Keratinocyte (primary cell): Measurements from ENCODE around the gene USP46. TPM values are rescaled to one million over a fixed set of nuclear protein-coding genes. Genes with fewer than 3 reads are reported as not detected.

ENCODE experiments used
- DNase-seq: peaks from one replicate; pipeline ENCODE4 v3.0.0-alpha.2; 2011; ENCODE audit warnings: low read depth, missing footprints, low spot score
- FAIRE-seq: peaks from 2 replicates; lab custom pipeline; 2011; peaks lifted over from hg19 to GRCh38; lab: Jason Lieb, UNC
- H2AFZ ChIP-seq: 2 replicates; pipeline ENCODE4 v1.6.0; 2012; ENCODE audit warnings: low read length, control low read depth, inconsistent platforms; ENCODE audit not compliant: control insufficient read depth
- H3K27ac ChIP-seq: 2 replicates; pipeline ENCODE4 v1.5.1; 2011; ENCODE audit warnings: low read length; ENCODE audit not compliant: control insufficient read depth, insufficient read depth
- H3K27me3 ChIP-seq: 3 replicates; pipeline ENCODE4 v1.6.0; 2011; ENCODE audit warnings: low read length; ENCODE audit not compliant: control insufficient read depth, insufficient read depth; ENCODE audit errors: extremely low read depth
- H3K36me3 ChIP-seq, 2 experiments: 2 replicates in 1 of 2; 3 replicates in 1 of 2; pipeline ENCODE4 v1.5.1; 2011; ENCODE audit warnings: low read length in 2 of 2, mild to moderate bottlenecking in 1 of 2; ENCODE audit not compliant: control insufficient read depth in 2 of 2, insufficient read depth in 2 of 2; ENCODE audit errors: extremely low read depth in 1 of 2
- H3K4me1 ChIP-seq: 3 replicates; pipeline ENCODE4 v1.5.1; 2011; ENCODE audit warnings: low read length; ENCODE audit not compliant: control insufficient read depth, insufficient read depth; ENCODE audit errors: extremely low read depth
- H3K4me2 ChIP-seq: 3 replicates; pipeline ENCODE4 v1.6.0; 2011; ENCODE audit warnings: low read depth, low read length; ENCODE audit not compliant: control insufficient read depth, insufficient read depth; ENCODE audit errors: extremely low read depth
- H3K4me3 ChIP-seq, 3 experiments: fragments of 200-600 bp in 1 of 3; sonication (generic) in 1 of 3; 2 replicates in 2 of 3; 3 replicates in 1 of 3; pipeline ENCODE4 v1.5.1; 2011 to 2016; ENCODE audit warnings: low read length in 3 of 3, mild to moderate bottlenecking in 3 of 3, control low read depth in 2 of 3, inconsistent platforms in 1 of 3, low read depth in 1 of 3, mixed read lengths in 1 of 3, mixed run types in 1 of 3, moderate library complexity in 1 of 3; ENCODE audit not compliant: control insufficient read depth in 2 of 3, insufficient read depth in 2 of 3; ENCODE audit errors: extremely low read depth in 1 of 3
- H3K79me2 ChIP-seq: 2 replicates; pipeline ENCODE4 v1.6.0; 2012; ENCODE audit warnings: low read length; ENCODE audit not compliant: control insufficient read depth, insufficient read depth
- H3K9ac ChIP-seq: 3 replicates; pipeline ENCODE4 v1.6.0; 2011; ENCODE audit warnings: low read length; ENCODE audit not compliant: control insufficient read depth, insufficient read depth; ENCODE audit errors: extremely low read depth
- H3K9me1 ChIP-seq: 3 replicates; pipeline ENCODE4 v1.6.0; 2011; ENCODE audit warnings: low read length; ENCODE audit not compliant: control insufficient read depth, insufficient read depth; ENCODE audit errors: extremely low read depth
- H3K9me3 ChIP-seq: 2 replicates; pipeline ENCODE4 v1.5.1; 2012; ENCODE audit warnings: low read depth, low read length; ENCODE audit not compliant: control insufficient read depth
- H4K20me1 ChIP-seq: 3 replicates; pipeline ENCODE4 v1.6.0; 2011; ENCODE audit warnings: low read length; ENCODE audit not compliant: control insufficient read depth, insufficient read depth; ENCODE audit errors: extremely low read depth
- EZH2 ChIP-seq: IDR thresholded peaks from one replicate; pipeline ENCODE4 v1.6.1; 2012; ENCODE audit warnings: inconsistent platforms, mild to moderate bottlenecking, low read length, moderate library complexity
- dilution Hi-C: fragments of 300-500 bp; cut with MboI; formaldehyde crosslinking; loops from one replicate; pipeline ENCODE4 v1.7.0; 2020; ENCODE audit warnings: low sequenced_read_pairs; ENCODE audit not compliant: extremely low pct_ligation_motif_present
- polyA plus RNA-seq, 5 experiments: library from polyadenylated mRNA; depleted of rRNA in 3 of 5; stranded (reverse) in 3 of 5; stranded (forward) in 1 of 5; unstranded in 1 of 5; fragments of >200 nt; gene quantifications; 1 replicate in 1 of 5; 2 replicates in 3 of 5; 3 replicates in 1 of 5; pipeline versions ENCODE4 v1.2.1 to v1.2.3, GENCODE V29; 2011 to 2012; ENCODE audit warnings: missing spikeins in 2 of 5, low read depth in 1 of 5, low replicate concordance in 1 of 5
- TF ChIP-seq, protein P1 (sequence below), 3 experiments: IDR thresholded peaks in 1 of 3; conservative IDR thresholded peaks in 1 of 3; optimal IDR thresholded peaks in 1 of 3; 2 replicates in 2 of 3; 3 replicates in 1 of 3; pipeline versions ENCODE3 to v1.5.1; 2011; ENCODE audit warnings: low read length in 3 of 3, mild to moderate bottlenecking in 3 of 3, moderate library complexity in 2 of 3, control low read depth in 1 of 3, inconsistent platforms in 1 of 3; ENCODE audit not compliant: insufficient read depth in 2 of 3; ENCODE audit errors: extremely low read depth in 1 of 3

USP46 gene
- polyA plus RNA-seq, 1 donor (not counting 4 experiments of a cell fraction or from before 2014, with no cell fraction given): 20.4 TPM

- no peak overlapping the region for H3K4me2 ChIP-seq
- no peak overlapping the region for H3K4me3 ChIP-seq
- H3K36me3 ChIP-seq: peaks cover 3 to 13% of the 10 kb centered on the region in 2 experiments
- H3K9me1 ChIP-seq: no peaks in the 10 kb centered on the region
- H3K9ac ChIP-seq: no peak overlapping the region
- H3K27me3 ChIP-seq: no peaks in the 10 kb centered on the region
- no peaks in the 10 kb centered on the region for H3K79me2 ChIP-seq
- H3K27ac ChIP-seq: no peak overlapping the region
- no peak for DNase-seq
- dilution Hi-C loops: no loop called here
- no peak for TF ChIP-seq EZH2
- TF ChIP-seq, protein P1, sequence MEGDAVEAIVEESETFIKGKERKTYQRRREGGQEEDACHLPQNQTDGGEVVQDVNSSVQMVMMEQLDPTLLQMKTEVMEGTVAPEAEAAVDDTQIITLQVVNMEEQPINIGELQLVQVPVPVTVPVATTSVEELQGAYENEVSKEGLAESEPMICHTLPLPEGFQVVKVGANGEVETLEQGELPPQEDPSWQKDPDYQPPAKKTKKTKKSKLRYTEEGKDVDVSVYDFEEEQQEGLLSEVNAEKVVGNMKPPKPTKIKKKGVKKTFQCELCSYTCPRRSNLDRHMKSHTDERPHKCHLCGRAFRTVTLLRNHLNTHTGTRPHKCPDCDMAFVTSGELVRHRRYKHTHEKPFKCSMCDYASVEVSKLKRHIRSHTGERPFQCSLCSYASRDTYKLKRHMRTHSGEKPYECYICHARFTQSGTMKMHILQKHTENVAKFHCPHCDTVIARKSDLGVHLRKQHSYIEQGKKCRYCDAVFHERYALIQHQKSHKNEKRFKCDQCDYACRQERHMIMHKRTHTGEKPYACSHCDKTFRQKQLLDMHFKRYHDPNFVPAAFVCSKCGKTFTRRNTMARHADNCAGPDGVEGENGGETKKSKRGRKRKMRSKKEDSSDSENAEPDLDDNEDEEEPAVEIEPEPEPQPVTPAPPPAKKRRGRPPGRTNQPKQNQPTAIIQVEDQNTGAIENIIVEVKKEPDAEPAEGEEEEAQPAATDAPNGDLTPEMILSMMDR (optimal IDR thresholded peaks at IDR 0.05 in 1 of 3, IDR thresholded peaks at IDR 0.05 in 1 of 3, conservative IDR thresholded peaks at IDR 0.05 in 1 of 3; ENCODE audit: extremely low read depth in 1 of 3, insufficient read depth in 2 of 3, low read length in 3 of 3): no peak
- no peaks in the 10 kb centered on the region for H3K9me3 ChIP-seq
- no peak overlapping the region for H2AFZ ChIP-seq
- no peaks in the 10 kb centered on the region for H3K4me1 ChIP-seq
- FAIRE-seq: no peak
- no peaks in the 10 kb centered on the region for H4K20me1 ChIP-seq
Observed at GRCh38 chr4:52606726-52607125, 52.4 kb downstream of the USP46 start.

- Histone ChIP-seq H3K9me1 (no peaks in the 10 kb centered on the region), H3K4me1 (no peaks in the 10 kb centered on the region), H3K79me2 (no peaks in the 10 kb centered on the region), H3K4me3 (no peak overlapping the region), H2AFZ (no peak overlapping the region), H3K27ac (no peak overlapping the region), H3K36me3 (peaks cover 3 to 15% of the 10 kb centered on the region in 2 experiments), H3K27me3 (no peaks in the 10 kb centered on the region), H3K9ac (no peak overlapping the region), H4K20me1 (no peaks in the 10 kb centered on the region), H3K9me3 (no peaks in the 10 kb centered on the region), H3K4me2 (no peak overlapping the region)
- no peak for FAIRE-seq
- TF ChIP-seq EZH2: no peak
- TF ChIP-seq, protein P1 (optimal IDR thresholded peaks at IDR 0.05 in 1 of 3, IDR thresholded peaks at IDR 0.05 in 1 of 3, conservative IDR thresholded peaks at IDR 0.05 in 1 of 3; ENCODE audit: extremely low read depth in 1 of 3, insufficient read depth in 2 of 3, low read length in 3 of 3): no peak
- dilution Hi-C loops: no loop called here
- DNase-seq: no peak
Observed at GRCh38 chr4:52606040-52606439, 53.1 kb downstream of the USP46 start.
